Mesendoderm (in vitro differentiated cells): ENCODE measurements around the gene DCAF4L1.

Source experiments
- DNase-seq: peaks from one replicate; pipeline ENCODE4 v3.0.0; 2013
- H2AK5ac ChIP-seq: 2 replicates; pipeline ENCODE4 v1.6.1; 2013; ENCODE audit warnings: low read length, inconsistent platforms
- H2BK120ac ChIP-seq: 2 replicates; pipeline ENCODE4 v1.6.1; 2013; ENCODE audit warnings: low read depth, mild to moderate bottlenecking, low read length, moderate library complexity, mixed read lengths
- H2BK15ac ChIP-seq: replicated peaks from 2 replicates; pipeline ENCODE4 v1.6.1; 2013; ENCODE audit warnings: low read depth, mild to moderate bottlenecking, moderate library complexity
- H2BK5ac ChIP-seq: 2 replicates; pipeline ENCODE4 v1.6.1; 2013; ENCODE audit warnings: low read length, inconsistent platforms
- H3K18ac ChIP-seq: 2 replicates; pipeline ENCODE4 v1.6.1; 2013; ENCODE audit warnings: mild to moderate bottlenecking, low read length, mixed read lengths
- H3K23ac ChIP-seq: one replicate; pipeline ENCODE4 v1.6.1; 2013; ENCODE audit warnings: low read length
- H3K27ac ChIP-seq: 2 replicates; pipeline ENCODE4 v1.5.1; 2013; ENCODE audit warnings: low read depth, mild to moderate bottlenecking, inconsistent platforms, low read length, moderate library complexity
- H3K27me3 ChIP-seq: 2 replicates; pipeline ENCODE4 v1.6.1; 2013; ENCODE audit warnings: low read length, control low read depth, mild to moderate bottlenecking, inconsistent platforms; ENCODE audit not compliant: insufficient read depth, poor library complexity
- H3K36me3 ChIP-seq: 2 replicates; pipeline ENCODE4 v1.6.1; 2013; ENCODE audit warnings: low read length, inconsistent platforms; ENCODE audit not compliant: control insufficient read depth, insufficient read depth
- H3K4ac ChIP-seq: one replicate; pipeline ENCODE4 v1.6.1; 2013; ENCODE audit warnings: low read depth, mild to moderate bottlenecking, low read length, moderate library complexity
- H3K4me1 ChIP-seq: 2 replicates; pipeline ENCODE4 v1.6.1; 2013; ENCODE audit warnings: low read depth, low read length, inconsistent platforms; ENCODE audit not compliant: control insufficient read depth
- H3K4me2 ChIP-seq: 2 replicates; pipeline ENCODE4 v1.6.1; 2013; ENCODE audit warnings: low read length
- H3K4me3 ChIP-seq: 2 replicates; pipeline ENCODE4 v1.5.1; 2013; ENCODE audit warnings: mild to moderate bottlenecking, low read length
- H3K56ac ChIP-seq: one replicate; pipeline ENCODE4 v1.6.1; 2013; ENCODE audit warnings: low read length
- H3K79me1 ChIP-seq: 2 replicates; pipeline ENCODE4 v1.6.1; 2013; ENCODE audit warnings: low read length, inconsistent platforms
- H3K79me2 ChIP-seq: 2 replicates; pipeline ENCODE4 v1.6.1; 2013; ENCODE audit warnings: mild to moderate bottlenecking, low read length; ENCODE audit not compliant: control insufficient read depth, insufficient read depth
- H3K9ac ChIP-seq: 2 replicates; pipeline ENCODE4 v1.6.1; 2013; ENCODE audit warnings: low read length, inconsistent platforms
- H4K5ac ChIP-seq: one replicate; pipeline ENCODE4 v1.6.1; 2013; ENCODE audit warnings: low read length
- H4K8ac ChIP-seq: one replicate; pipeline ENCODE4 v1.6.1; 2013; ENCODE audit warnings: low read depth, mild to moderate bottlenecking, control low read depth, low read length, moderate library complexity
- WGBS: extraction: QIAGEN DNeasy Blood & Tissue Kit; methylation state at CpG from one replicate; pipeline ENCODE4 v1.1.7; 2013; ENCODE audit warnings: low lambda C conversion rate, missing lambda C conversion rate; ENCODE audit not compliant: insufficient coverage; ENCODE audit errors: extremely low coverage; 5-methylcytosine and 5-hydroxymethylcytosine counted together

DCAF4L1 gene

DNA sequence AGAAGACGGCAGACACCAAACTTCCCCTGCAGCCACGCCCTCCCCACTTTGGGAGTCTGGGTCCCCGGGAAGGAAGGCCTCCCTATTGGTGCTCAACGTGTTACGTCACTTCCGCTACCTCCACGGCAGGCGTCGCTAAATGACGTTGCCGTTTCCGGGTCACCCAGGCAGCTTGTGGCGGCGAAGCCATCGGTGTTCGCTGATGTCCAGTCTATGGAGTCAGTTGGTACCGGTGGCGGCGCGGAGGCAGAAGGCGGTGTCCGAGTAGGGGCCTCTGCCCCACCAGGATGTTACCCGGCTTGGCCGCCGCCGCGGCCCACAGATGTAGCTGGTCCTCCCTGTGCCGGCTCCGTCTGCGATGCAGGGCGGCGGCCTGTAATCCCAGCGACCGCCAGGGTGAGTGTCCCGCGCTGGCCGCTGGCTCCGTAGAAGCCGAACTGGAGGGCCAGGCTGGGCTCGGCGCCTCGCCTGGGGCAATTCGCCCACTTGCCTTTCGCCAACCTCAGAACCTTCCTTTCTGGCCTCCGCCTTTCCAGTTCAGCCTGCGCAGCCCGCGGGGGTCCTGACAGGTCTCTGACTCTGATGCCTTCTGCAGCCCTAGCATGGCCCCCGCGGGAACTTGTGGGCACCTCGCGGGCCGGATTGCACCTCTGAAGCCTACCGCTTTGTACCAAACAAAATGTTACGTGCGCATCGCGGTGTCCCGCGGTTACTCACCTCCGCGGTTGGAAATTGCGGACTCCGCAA is 9.0 kb downstream of the DCAF4L1 start, which contains the start of gene SLC30A9:
SLC30A9 (plus strand) TSS at position 166 of the 747 bp plus-strand sequence; CDS start at position 288, 122 bp downstream.
- no peak within 1 kb of the TSS for H4K5ac ChIP-seq
- H2BK15ac ChIP-seq, result no peak within 1 kb of the TSS
- H3K36me3 ChIP-seq, result no peaks in the 10 kb centered on the region
- H3K9ac ChIP-seq, result peak within 1 kb of the TSS; percentile 85
- peaks cover 6% of the 10 kb centered on the region for H3K79me1 ChIP-seq
- no peak within 1 kb of the TSS for H2BK5ac ChIP-seq
- WGBS, result no CpG with 5 or more reads among the region's 64 CpGs
- DNase-seq, result peak; percentile 97
- H4K8ac ChIP-seq, result peak within 1 kb of the TSS; percentile 7
- no peak within 1 kb of the TSS for H3K23ac ChIP-seq
- H3K18ac ChIP-seq, result peak within 1 kb of the TSS; percentile 35
- H3K4me2 ChIP-seq, result peak within 1 kb of the TSS; percentile 84
- H3K27me3 ChIP-seq, result no peaks in the 10 kb centered on the region
- no peaks in the 10 kb centered on the region for H3K4me1 ChIP-seq
- H3K79me2 ChIP-seq, result peaks cover 14% of the 10 kb centered on the region
- peak within 1 kb of the TSS; percentile 10 for H3K4ac ChIP-seq
- H2AK5ac ChIP-seq, result no peak within 1 kb of the TSS
- peak within 1 kb of the TSS; percentile 74 for H3K4me3 ChIP-seq
- peak within 1 kb of the TSS; percentile 78 for H3K56ac ChIP-seq
- H2BK120ac ChIP-seq, result no peak within 1 kb of the TSS
- no peak within 1 kb of the TSS for H3K27ac ChIP-seq

DNA sequence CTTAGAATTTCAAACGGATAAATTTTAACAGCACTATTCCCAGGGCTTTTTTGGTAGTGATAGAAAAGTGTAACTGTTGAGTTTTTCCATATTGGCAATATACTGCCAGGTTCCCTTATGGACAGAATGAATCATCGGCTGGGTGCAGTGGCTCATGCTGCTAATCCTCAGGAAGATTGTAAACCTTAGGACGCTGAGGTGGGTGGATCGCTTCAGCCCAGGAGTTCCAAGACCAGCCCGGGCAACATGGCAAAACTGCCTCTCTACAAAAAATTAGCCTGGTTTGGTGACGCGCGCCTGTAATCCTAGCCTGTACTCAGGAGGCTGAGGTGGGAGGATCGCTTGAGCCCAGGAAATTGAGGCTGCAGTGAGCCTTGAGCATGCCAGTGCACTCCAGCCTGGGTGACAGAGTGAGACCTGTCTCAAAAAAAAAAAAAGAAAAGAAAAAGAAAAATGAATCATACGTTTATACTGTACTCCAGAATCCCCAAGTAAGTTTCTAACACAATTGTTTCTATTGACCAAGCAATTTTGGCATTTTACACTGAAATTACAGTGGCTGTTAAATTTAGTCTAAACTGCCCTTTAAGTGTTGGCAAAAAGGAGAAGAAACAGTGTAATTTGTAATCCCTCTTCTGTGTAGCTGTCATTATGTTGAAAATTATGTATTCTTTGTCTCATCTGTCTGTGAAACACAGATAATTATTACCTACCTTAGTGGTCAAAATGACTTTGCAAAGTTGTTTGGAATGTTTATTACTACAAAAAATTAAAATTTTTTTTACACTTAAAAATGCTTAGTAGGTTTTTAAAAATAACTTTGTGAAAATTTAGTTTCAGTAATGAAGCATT is 10.6 kb downstream of the DCAF4L1 start:
- Histone ChIP-seq H3K27me3 (no peaks in the 10 kb centered on the region), H3K79me2 (peaks cover 14% of the 10 kb centered on the region), H3K9ac (no peak overlapping the region), H2BK5ac (no peak overlapping the region), H3K4me1 (no peaks in the 10 kb centered on the region), H2BK120ac (no peak overlapping the region), H3K36me3 (no peaks in the 10 kb centered on the region), H3K23ac (no peak overlapping the region), H4K8ac (peak overlapping the region; percentile 6), H4K5ac (no peak overlapping the region), H2AK5ac (no peak overlapping the region), H2BK15ac (no peak overlapping the region), H3K56ac (no peak overlapping the region), H3K4ac (no peak overlapping the region), H3K18ac (no peak overlapping the region), H3K4me3 (no peak overlapping the region), H3K4me2 (no peak overlapping the region), H3K79me1 (peaks cover 6% of the 10 kb centered on the region), H3K27ac (no peak overlapping the region)
- no CpG with 5 or more reads among the region's 10 CpGs for WGBS
- DNase-seq, result no peak

DNA sequence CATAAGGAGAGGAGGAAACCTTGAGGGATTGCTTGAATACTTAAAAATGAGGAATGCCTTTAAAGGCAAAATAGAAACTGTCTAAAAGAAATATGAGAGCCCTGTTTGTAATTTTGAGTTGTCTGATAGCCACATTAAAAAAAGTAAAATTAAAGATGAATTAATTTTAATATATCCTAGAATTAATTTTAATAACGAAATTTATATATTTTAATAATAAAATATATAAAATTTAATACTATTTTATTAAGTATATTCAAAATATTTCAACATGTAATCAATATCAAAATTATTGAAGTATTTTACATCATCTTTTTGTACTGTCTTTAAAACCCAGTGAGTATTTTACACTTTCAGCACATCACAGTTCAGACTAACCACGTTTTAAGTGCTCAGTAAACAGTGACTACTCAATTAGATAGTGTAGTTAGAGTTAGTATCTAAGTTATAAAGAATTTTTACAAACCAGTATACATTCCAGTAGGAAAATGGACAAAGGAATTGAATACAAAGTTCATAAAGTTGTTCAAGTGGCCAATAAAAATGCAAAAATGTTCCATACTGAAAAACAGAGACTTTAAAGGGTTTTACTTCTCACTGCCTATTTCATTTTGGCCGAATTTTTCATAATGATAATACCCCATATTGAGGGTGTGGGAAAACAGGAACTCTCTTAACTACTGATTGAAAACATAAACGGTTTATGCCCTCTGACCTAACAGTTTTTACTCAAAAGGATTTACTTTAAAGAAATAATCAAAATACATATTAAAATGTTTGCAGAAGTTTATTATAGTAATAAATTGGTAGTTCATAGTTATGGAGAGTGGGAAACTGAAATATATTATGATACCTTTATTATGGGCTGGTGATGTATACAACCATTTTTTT is 11.7 kb downstream of the DCAF4L1 start:
- no peak overlapping the region for H2BK15ac ChIP-seq
- no peak overlapping the region for H3K27ac ChIP-seq
- H3K56ac ChIP-seq, result no peak overlapping the region
- no peaks in the 10 kb centered on the region for H3K36me3 ChIP-seq
- WGBS, result no CpG with 5 or more reads among the region's 4 CpGs
- no peaks in the 10 kb centered on the region for H3K27me3 ChIP-seq
- H3K18ac ChIP-seq, result no peak overlapping the region
- H4K5ac ChIP-seq, result no peak overlapping the region
- H2BK5ac ChIP-seq, result no peak overlapping the region
- no peak overlapping the region for H4K8ac ChIP-seq
- H2BK120ac ChIP-seq, result no peak overlapping the region
- no peaks in the 10 kb centered on the region for H3K4me1 ChIP-seq
- H3K79me2 ChIP-seq, result peaks cover 16% of the 10 kb centered on the region
- no peak overlapping the region for H3K4ac ChIP-seq
- H3K9ac ChIP-seq, result no peak overlapping the region
- no peak for DNase-seq
- H3K23ac ChIP-seq, result no peak overlapping the region
- no peak overlapping the region for H2AK5ac ChIP-seq
- peaks cover 7% of the 10 kb centered on the region for H3K79me1 ChIP-seq
- no peak overlapping the region for H3K4me3 ChIP-seq
- no peak overlapping the region for H3K4me2 ChIP-seq

DNA sequence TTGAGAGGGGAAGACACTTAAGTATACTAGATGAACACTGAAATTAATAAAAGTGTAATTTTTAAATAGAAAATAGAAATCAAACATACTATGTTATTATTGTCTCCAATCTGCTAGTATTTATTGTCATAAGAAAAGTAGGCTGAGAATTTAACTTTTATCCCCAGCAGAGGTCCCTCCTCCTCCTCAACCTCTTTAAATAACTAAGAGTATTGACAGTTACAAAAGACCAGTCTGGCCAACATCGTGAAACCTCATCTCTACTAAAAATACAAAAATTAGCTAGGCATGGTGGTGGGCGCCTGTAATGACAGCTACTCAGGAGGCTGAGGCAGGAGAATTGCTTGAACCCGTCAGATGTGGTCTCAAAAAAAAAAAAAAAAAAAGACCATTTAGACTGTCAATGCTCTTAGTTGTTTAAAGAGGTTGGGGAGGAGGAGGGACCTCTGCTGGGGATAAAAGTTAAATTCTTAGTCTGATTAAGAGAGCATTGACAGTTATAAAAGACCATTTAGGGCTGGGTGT is 13.0 kb downstream of the DCAF4L1 start:
- Histone ChIP-seq H3K9ac (no peak overlapping the region), H3K4me2 (no peak overlapping the region), H3K27me3 (no peaks in the 10 kb centered on the region), H2BK120ac (no peak overlapping the region), H3K79me1 (peaks cover 7% of the 10 kb centered on the region), H2BK5ac (no peak overlapping the region), H3K23ac (no peak overlapping the region), H3K4ac (no peak overlapping the region), H4K5ac (no peak overlapping the region), H3K27ac (no peak overlapping the region), H4K8ac (no peak overlapping the region), H3K4me3 (no peak overlapping the region), H3K36me3 (no peaks in the 10 kb centered on the region), H2AK5ac (no peak overlapping the region), H3K79me2 (peaks cover 16% of the 10 kb centered on the region), H3K18ac (no peak overlapping the region), H2BK15ac (no peak overlapping the region), H3K4me1 (no peaks in the 10 kb centered on the region), H3K56ac (no peak overlapping the region)
- no peak for DNase-seq
- no CpG with 5 or more reads among the region's 3 CpGs for WGBS

DNA sequence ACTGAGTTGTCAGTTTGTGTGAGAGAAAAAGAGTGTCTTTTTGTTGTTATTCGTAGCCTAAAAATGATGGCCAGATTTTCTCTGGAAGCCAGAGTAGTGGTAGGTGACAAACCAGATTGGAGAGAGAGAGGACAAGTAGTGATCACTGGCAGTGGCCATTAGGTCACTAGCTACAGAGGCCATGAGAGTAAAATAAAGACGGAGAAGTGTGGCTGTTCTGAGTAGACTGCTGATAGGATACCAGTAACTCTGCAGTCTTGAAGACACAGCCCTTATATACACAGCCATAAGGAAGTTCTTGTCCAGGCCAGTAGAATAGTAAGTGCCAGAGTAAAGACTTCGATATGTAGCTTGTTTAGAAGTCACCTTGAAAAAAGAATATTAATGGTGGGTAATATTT is 16.5 kb downstream of the DCAF4L1 start:
- H3K4me3 ChIP-seq, result no peak overlapping the region

More for the DNA sequence above, 16.5 kb downstream of the DCAF4L1 start:
- Histone ChIP-seq H3K9ac (no peak overlapping the region), H2BK15ac (no peak overlapping the region), H3K79me2 (peaks cover 1% of the 10 kb centered on the region), H3K4ac (no peak overlapping the region), H3K56ac (no peak overlapping the region), H3K4me1 (no peaks in the 10 kb centered on the region), H4K5ac (no peak overlapping the region), H3K27ac (no peak overlapping the region), H3K79me1 (peaks cover 2% of the 10 kb centered on the region), H3K18ac (no peak overlapping the region), H3K36me3 (no peaks in the 10 kb centered on the region), H4K8ac (no peak overlapping the region), H3K23ac (no peak overlapping the region), H3K27me3 (no peaks in the 10 kb centered on the region), H2BK5ac (no peak overlapping the region), H2AK5ac (no peak overlapping the region), H3K4me2 (no peak overlapping the region), H2BK120ac (no peak overlapping the region)
- DNase-seq, result no peak
- WGBS, result no CpG with 5 or more reads among the region's 3 CpGs
